T1000 (cell line): ENCODE data around the gene ZWILCH.
"Not testable (repeated sequence)": the region's sequence is repeated elsewhere in the genome, so short reads cannot be mapped to it uniquely, and the experiment has no call there.

Experiments
- DNase-seq: peaks from one replicate; lab custom pipeline; 2025; ENCODE audit warnings: mixed read lengths; lab: John Stamatoyannopoulos, UW

The ZWILCH gene

GRCh38 chr15:66488525-66488924 lies 16.6 kb upstream of the ZWILCH start:
- no peak for DNase-seq

GRCh38 chr15:66489179-66489791 lies 15.8 kb upstream of the ZWILCH start:
- no peak for DNase-seq

GRCh38 chr15:66491846-66492245 lies 13.3 kb upstream of the ZWILCH start:
- DNase-seq = no peak

- DNase-seq = no peak
These were observed 10.9 kb upstream of the ZWILCH start for GRCh38 chr15:66494262-66494661.

GRCh38 chr15:66496951-66497501 lies 8.1 kb upstream of the ZWILCH start:
- DNase-seq = no peak

GRCh38 chr15:66497502-66498455 lies 7.3 kb upstream of the ZWILCH start, which contains the start of gene SNAPC5:
TSS of gene SNAPC5 (minus strand) at chr15:66497762. CDS start at chr15:66497731, 31 bp downstream.
- DNase-seq = peak; percentile 87

GRCh38 chr15:66498501-66499386 lies 6.4 kb upstream of the ZWILCH start:
- no peak for DNase-seq

- DNase-seq = not testable (repeated sequence)
These were observed 4.8 kb upstream of the ZWILCH start for GRCh38 chr15:66500346-66500745.

- no peak for DNase-seq
These were observed 2.6 kb upstream of the ZWILCH start for GRCh38 chr15:66502491-66502890.

GRCh38 chr15:66503041-66503648 lies 2.0 kb upstream of the ZWILCH start:
- DNase-seq = not testable (repeated sequence)

GRCh38 chr15:66503780-66504562 lies 1.2 kb upstream of the ZWILCH start:
- DNase-seq = no peak

GRCh38 chr15:66505430-66505811 lies 295 bp downstream of the ZWILCH start:
- DNase-seq = no peak

GRCh38 chr15:66505818-66506217 lies 692 bp downstream of the ZWILCH start:
- no peak for DNase-seq

- no peak for DNase-seq
These were observed 3.3 kb downstream of the ZWILCH start for GRCh38 chr15:66508293-66508883.

GRCh38 chr15:66514586-66514985 lies 9.5 kb downstream of the ZWILCH start:
- no peak for DNase-seq

GRCh38 chr15:66515901-66516322 lies 10.8 kb downstream of the ZWILCH start:
- DNase-seq = no peak

GRCh38 chr15:66523926-66524325 lies 18.8 kb downstream of the ZWILCH start:
- DNase-seq = no peak

- no peak for DNase-seq
These were observed 19.7 kb downstream of the ZWILCH start for GRCh38 chr15:66524838-66525237.

- no peak for DNase-seq
These were observed 29.9 kb downstream of the ZWILCH start for GRCh38 chr15:66535056-66535455.

- DNase-seq = no peak
These were observed 37.8 kb downstream of the ZWILCH start for GRCh38 chr15:66542896-66543295.
